ENCODE results near the gene ORAI3. TPM values are rescaled to one million over a fixed set of nuclear protein-coding genes. Genes with fewer than 3 reads are reported as not detected.
A peak's percentile ranks its signal among the peaks of the same experiment; 100 is the strongest.

ORAI3 gene
- total RNA-seq (23.1 TPM), polyA plus RNA-seq (ENCODE audit: insufficient read depth, low read depth, low replicate concordance) (32.3 TPM)
- long read RNA-seq, donor 1, transcript ORAI3-201 (2 exons, 2,206 nt) = major isoform, 10 of 11 reads
- long read RNA-seq, donor 1, partial matches to known transcripts = 0 of 11 reads
- long read RNA-seq, donor 1, other reads (novel, unspliced or antisense) = 0 of 11 reads
- long read RNA-seq, donor 2, transcript ORAI3-201 (2 exons, 2,206 nt) = major isoform, 11 of 12 reads
- long read RNA-seq, donor 2, partial matches to known transcripts = 0 of 12 reads
- long read RNA-seq, donor 2, other reads (novel, unspliced or antisense) = 0 of 12 reads
- long read RNA-seq, donor 3, transcript ORAI3-201 (2 exons, 2,206 nt) = major isoform, 9 of 11 reads
- long read RNA-seq, donor 3, partial matches to known transcripts = 0 of 11 reads
- long read RNA-seq, donor 3, other reads (novel, unspliced or antisense) = 0 of 11 reads
- long read RNA-seq, donor 4, transcript ORAI3-201 (2 exons, 2,206 nt) = major isoform, 13 of 14 reads
- long read RNA-seq, donor 4, partial matches to known transcripts = 0 of 14 reads
- long read RNA-seq, donor 4, other reads (novel, unspliced or antisense) = 0 of 14 reads
- long read RNA-seq, donor 5 = 0 reads
- long read RNA-seq, donor 6, partial matches to known transcripts = 0 of 5 reads
- long read RNA-seq, donor 6, other reads (novel, unspliced or antisense) = 0 of 5 reads
- long read RNA-seq, donor 7, transcript ORAI3-201 (2 exons, 2,206 nt) = major isoform, 26 of 32 reads
- long read RNA-seq, donor 7, partial matches to known transcripts = 5 of 32 reads
- long read RNA-seq, donor 7, other reads (novel, unspliced or antisense) = 0 of 32 reads
- long read RNA-seq, donor 8, partial matches to known transcripts = 0 of 4 reads
- long read RNA-seq, donor 8, other reads (novel, unspliced or antisense) = 0 of 4 reads
- long read RNA-seq, donor 9, partial matches to known transcripts = 0 of 4 reads
- long read RNA-seq, donor 9, other reads (novel, unspliced or antisense) = 0 of 4 reads
- long read RNA-seq, donor 10, transcript ORAI3-201 (2 exons, 2,206 nt) = major isoform, 6 of 7 reads
- long read RNA-seq, donor 10, partial matches to known transcripts = 0 of 7 reads
- long read RNA-seq, donor 10, other reads (novel, unspliced or antisense) = 0 of 7 reads

- DNase-seq (peak; percentile 77 to 95 (median 87)), FAIRE-seq (no peak)
- Histone ChIP-seq H3K27me3 (ENCODE audit: control insufficient read depth, insufficient read depth, low read length) (no peaks in the 10 kb centered on the region), H3K27ac (ENCODE audit: low read depth in 2 of 2, low read length in 2 of 2) (peak within 1 kb of the TSS; percentile 69 to 94), H3K9ac (ENCODE audit: low read length in 3 of 3) (peak within 1 kb of the TSS; percentile 50 to 79 (median 51)), H3K9me3 (ENCODE audit: control insufficient read depth in 2 of 3, insufficient read depth in 1 of 3, low read length in 3 of 3) (no peaks in the 10 kb centered on the region), H3K36me3 (ENCODE audit: control insufficient read depth in 2 of 3, insufficient read depth in 3 of 3, low read length in 3 of 3) (peaks cover 0 to 2% (median 0%) of the 10 kb centered on the region in 3 donors), H3K4me1 (ENCODE audit: control insufficient read depth in 2 of 3, insufficient read depth in 2 of 3, low read depth in 1 of 3, low read length in 3 of 3) (peaks cover 0 to 24% (median 15%) of the 10 kb centered on the region in 3 donors), H3K4me3 (ENCODE audit: low read length in 3 of 3) (peak within 1 kb of the TSS; percentile 76 to 89 (median 81))
- no peak for TF ChIP-seq CTCF (IDR thresholded peaks at IDR 0.05; ENCODE audit: borderline replicate concordance, extremely low read depth, insufficient read depth)
- intact Hi-C loops (cut with DNase I) = no loop called here
These were observed at the start of gene ORAI3 for GRCh38 chr16:30948667-30949649. Gene ORAI3, plus strand, starts transcription at chr16:30949068. Its CDS starts 222 bp downstream, at chr16:30949290.

GRCh38 chr16:30899794-30900193 lies 49.1 kb upstream of the ORAI3 start:
- FAIRE-seq = no peak
- intact Hi-C loops (cut with DNase I) = no loop called here
- TF ChIP-seq CTCF (IDR thresholded peaks at IDR 0.05; ENCODE audit: borderline replicate concordance, extremely low read depth, insufficient read depth) = no peak
- no peaks in the 10 kb centered on the region for H3K36me3 ChIP-seq (ENCODE audit: control insufficient read depth in 2 of 3, insufficient read depth in 3 of 3, low read length in 3 of 3)
- no peak overlapping the region for H3K4me3 ChIP-seq (ENCODE audit: low read length in 3 of 3)
- no peak overlapping the region for H3K9ac ChIP-seq (ENCODE audit: low read length in 3 of 3)
- DNase-seq = no peak
- H3K27me3 ChIP-seq (ENCODE audit: control insufficient read depth, insufficient read depth, low read length) = no peaks in the 10 kb centered on the region
- H3K27ac ChIP-seq (ENCODE audit: low read depth in 2 of 2, low read length in 2 of 2) = no peak overlapping the region
- H3K9me3 ChIP-seq (ENCODE audit: control insufficient read depth in 2 of 3, insufficient read depth in 1 of 3, low read length in 3 of 3) = no peaks in the 10 kb centered on the region
- peaks cover 5 to 26% (median 18%) of the 10 kb centered on the region in 3 donors for H3K4me1 ChIP-seq (ENCODE audit: control insufficient read depth in 2 of 3, insufficient read depth in 2 of 3, low read depth in 1 of 3, low read length in 3 of 3)

DNA sequence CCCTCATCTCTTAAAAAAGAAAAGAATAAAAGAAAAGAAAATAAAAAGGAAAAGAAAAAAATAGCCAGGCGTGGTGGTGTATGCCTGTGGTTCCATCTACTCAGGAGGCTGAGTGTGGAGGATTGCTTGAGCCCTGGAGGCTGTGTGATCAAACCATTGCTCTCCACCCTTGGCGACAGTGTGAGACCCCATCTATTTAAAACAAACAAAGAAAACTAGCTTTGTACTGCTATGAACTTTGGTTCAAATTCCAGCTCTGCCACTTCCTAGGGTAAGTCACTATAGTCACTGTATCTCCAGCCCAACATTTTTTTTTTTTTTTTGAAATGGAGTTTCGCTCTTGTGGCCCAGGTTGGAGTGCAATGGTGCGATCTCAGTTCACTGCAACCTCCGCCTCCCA lies 48.3 kb upstream of the ORAI3 start:
- Histone ChIP-seq H3K27me3 (ENCODE audit: control insufficient read depth, insufficient read depth, low read length) (no peaks in the 10 kb centered on the region), H3K4me3 (ENCODE audit: low read length in 3 of 3) (no peak overlapping the region), H3K9me3 (ENCODE audit: control insufficient read depth in 2 of 3, insufficient read depth in 1 of 3, low read length in 3 of 3) (no peaks in the 10 kb centered on the region), H3K9ac (ENCODE audit: low read length in 3 of 3) (no peak overlapping the region), H3K27ac (ENCODE audit: low read depth in 2 of 2, low read length in 2 of 2) (no peak overlapping the region), H3K36me3 (ENCODE audit: control insufficient read depth in 2 of 3, insufficient read depth in 3 of 3, low read length in 3 of 3) (no peaks in the 10 kb centered on the region), H3K4me1 (ENCODE audit: control insufficient read depth in 2 of 3, insufficient read depth in 2 of 3, low read depth in 1 of 3, low read length in 3 of 3) (peaks cover 2 to 19% (median 11%) of the 10 kb centered on the region in 3 donors)
- no peak for TF ChIP-seq CTCF (IDR thresholded peaks at IDR 0.05; ENCODE audit: borderline replicate concordance, extremely low read depth, insufficient read depth)
- no peak for FAIRE-seq
- no peak for DNase-seq
- intact Hi-C loops (cut with DNase I) = no loop called here

Data from kidney (tissue), 22 donors.